Activated CD4-positive, alpha-beta T cell treated with anti-CD3 and anti-CD28 coated beads for 1 hour (primary cell): ENCODE results near the gene SPAG7.

Experiments
- DNase-seq: peaks from one replicate; pipeline ENCODE4 v3.0.0-alpha.2; 2020

SPAG7 gene, protein sequence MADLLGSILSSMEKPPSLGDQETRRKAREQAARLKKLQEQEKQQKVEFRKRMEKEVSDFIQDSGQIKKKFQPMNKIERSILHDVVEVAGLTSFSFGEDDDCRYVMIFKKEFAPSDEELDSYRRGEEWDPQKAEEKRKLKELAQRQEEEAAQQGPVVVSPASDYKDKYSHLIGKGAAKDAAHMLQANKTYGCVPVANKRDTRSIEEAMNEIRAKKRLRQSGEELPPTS

DNA sequence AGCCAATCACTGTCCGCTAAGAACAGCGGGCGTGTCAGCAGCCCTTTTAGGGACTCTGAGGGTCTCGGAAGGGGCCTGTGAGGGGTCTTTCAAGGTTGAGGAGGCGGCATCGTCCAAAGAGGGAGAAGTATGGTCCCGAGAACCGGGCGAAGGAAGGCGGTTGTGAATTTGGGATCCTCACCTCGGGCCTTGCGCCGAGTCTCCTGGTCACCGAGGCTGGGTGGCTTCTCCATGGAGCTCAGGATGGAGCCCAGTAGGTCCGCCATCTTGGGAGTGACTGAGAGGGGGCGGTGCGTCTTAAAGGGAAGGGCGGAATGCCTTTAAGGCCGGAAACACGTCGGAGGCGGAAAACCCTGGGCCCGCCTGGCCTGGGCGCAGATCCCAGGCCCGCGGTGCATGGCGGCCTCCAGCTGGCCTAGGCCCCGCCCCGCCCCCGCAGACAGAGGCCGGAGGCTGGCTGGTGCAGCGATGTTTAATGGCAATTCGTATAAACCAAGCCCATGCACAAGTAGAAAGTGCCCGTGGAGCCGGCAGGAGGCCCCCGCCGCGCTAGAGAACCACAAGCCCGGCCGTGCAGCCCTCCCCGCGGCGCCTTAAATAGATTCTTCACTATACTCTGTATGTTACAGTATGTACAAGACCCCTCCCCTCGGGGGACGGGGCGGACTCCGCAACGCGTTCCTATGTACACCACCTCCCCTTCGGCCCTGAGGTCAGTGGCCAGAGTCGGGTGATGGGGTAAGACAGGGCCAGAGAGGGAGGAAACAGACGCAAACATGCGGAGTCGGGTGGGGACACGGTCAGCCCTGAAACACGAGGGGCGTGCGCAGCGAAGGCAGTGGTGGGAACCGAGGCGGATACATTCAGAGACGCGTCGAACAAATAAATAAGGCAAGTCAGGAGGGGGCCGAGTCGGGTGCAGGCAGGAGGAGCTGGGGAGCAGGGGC is at the start of gene SPAG7:
TSS of gene SPAG7 (minus strand) at position 279 of the 947 bp plus-strand sequence. CDS start at position 266, 13 bp downstream.
- DNase-seq: peak; percentile 90

DNA sequence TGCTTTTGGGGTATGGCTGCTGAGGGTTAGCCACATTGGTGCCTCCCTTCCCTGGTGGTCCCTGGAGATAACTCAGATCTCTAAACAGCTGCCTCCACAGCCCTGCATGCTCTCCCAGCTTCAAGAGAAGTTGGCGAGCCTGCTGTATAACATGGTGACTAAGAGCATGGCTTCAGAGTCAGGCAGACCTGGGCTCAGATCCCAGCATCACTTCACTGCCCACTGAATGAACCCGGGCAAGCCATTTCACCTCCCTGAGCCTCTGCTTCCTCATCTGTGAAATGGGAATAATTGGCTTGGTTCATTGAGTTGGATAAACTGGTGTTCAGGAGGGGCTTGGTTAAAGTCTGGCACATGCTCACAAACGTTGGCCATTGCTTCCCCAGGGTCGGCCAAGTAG is 46.7 kb upstream of the SPAG7 start:
- no peak for DNase-seq

DNA sequence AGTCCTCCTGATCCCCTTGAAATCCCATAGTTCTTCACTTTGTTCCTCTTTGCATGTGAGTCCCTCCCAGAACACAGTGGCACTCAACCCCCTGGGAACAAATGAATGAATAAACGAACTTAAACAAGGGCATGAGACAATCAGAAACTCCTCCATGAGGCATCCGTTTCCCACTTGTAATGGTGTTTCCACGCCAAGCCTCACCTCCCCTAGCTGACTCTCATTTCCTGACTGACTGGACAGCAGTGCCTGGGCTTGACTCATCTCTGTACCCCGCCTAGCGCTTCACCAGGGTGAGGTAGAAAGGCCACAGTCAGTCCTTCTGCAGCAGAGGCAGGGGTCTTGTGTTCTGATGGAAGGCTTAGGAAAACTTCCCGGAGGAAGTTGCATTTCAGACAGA is 44.3 kb upstream of the SPAG7 start:
- no peak for DNase-seq

DNA sequence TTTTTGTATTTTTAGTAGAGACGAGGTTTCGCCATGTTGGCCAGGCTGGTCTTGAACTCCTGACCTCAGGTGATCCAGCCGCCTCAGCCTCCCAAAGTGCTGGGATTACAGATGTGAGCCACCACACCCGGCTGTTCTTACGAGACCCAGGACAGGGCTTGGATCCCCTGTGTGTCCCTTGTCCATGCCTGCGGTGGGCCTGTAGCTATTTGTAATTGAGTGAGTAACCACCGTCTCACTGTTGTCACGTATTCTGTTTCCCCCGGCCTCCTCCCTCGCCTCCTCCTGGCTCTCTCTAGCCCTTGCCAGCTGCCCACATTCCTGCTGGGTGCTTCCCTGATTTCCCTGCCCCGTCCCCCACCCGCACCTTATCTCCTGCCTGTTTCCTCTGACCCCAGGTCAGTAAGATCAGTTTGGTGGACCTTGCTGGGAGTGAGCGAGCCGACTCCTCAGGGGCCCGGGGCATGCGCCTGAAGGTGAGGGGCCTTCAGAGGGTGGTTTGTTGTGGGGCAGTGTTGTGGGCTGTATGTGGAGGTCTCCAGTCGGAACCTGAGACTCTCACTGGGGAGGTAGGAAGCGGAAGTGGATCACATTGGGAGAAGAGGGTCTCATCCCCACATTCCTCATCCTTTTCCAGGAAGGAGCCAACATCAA is 35.7 kb upstream of the SPAG7 start:
- no peak for DNase-seq

DNA sequence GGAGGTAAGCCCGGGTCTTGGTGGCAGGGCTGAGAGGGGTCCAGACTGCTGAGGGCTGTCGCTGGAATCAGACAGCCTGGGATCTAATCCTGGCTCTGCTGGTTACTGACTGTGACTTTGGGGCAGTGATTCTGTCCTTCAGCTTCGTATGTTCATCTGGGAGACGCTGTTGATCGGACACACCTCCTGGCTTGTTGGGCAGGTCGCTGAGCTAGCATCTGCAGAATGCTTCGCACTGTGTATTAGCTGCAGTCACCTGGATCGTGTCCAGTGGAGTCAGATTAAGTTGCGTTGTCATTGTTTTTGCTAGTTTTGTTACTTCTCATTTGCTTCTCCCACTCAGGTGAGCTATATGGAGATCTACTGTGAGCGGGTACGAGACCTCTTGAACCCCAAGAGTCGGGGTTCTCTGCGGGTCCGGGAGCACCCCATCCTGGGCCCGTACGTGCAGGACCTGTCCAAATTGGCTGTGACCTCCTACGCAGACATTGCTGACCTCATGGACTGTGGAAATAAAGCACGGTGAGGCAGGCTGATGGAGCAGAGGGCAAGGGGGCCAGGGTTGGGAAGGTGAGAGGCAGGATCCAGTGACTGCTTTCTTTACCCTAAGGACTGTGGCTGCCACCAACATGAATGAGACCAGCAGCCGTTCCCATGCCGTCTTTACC is 34.6 kb upstream of the SPAG7 start:
- no peak for DNase-seq

DNA sequence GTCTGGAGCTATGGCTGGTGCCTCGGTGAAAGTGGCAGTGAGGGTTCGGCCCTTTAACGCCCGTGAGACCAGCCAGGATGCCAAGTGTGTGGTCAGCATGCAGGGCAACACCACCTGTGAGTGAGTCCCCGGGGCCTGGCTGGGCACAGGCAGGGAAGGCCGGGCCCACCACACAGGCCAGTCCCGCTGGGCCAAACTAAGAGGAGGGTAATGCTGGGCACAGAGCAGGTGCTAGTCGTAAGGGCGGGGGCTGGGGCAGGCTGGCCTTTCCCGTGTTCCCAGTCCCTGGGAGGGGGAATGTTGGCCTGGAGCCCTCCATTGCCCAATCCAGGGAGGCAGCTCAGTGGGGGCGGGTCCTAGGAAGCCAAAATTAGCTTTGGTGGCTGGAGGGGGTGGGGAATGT is 32.6 kb upstream of the SPAG7 start:
- no peak for DNase-seq

DNA sequence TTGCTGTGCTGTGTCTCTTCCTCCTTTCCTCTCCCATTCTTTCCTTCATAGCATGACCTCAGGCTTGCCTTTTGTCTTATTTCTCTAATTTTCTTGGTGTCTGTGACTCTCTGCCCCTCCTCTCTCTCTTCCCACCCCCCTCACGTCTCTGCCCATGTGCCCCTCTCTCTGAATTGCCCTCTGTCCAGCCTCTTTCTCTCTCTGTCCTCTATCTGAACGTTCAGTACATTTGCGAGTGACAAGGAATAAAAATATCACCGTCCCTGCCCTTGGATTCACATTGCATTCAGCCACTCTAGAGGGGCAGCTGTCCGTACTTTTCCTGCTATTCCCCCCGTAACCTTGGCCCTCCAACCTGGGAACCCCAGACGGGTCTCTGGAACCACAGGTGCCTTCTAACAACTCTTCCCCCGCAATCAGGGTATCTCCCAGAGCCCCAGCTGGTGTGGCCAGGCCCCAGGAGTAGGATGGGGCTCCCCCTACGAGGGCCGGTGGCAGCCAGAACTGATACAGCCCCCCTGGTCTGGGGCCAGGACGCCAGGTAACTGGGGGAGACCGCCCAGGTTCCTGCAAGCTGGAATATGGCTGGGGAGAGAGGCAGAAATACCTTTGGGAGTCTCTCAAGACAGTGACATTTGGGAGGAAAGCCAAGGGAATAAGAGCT is 31.9 kb upstream of the SPAG7 start:
- DNase-seq: no peak

DNA sequence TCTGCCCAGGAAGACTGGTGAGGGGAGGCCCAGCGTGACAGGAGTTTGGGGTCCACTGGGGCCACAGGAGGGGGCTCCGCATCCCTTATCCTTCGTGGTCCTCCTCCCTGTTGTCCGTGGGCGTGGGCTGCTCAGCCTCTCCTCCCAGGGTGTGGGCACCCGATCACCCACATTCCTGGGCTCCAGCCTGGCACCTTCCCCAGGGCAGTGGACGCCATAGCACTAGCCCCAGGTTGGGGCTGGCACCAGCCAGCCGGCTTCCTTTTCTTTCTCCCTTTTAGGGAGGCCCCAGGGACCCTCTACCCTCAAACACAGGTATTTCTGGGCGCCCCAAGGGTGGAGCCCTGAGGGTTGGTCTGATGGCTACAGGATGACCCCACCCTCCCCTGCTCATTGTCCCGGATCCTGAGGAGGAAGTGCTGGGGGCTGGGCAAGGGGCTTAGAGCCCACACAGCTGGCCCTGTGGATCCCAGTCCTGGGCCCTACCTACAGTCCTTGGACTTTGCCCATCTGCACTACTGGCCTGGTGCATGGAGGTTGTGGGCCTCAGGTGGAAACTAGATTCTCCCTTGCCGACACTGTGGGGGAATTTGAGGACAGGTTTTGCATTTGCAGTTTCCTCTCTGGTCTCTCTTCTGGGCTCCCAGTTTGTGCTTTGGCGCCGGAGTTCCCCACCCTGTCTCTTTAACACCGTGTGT is 31.3 kb upstream of the SPAG7 start:
- no peak for DNase-seq

DNA sequence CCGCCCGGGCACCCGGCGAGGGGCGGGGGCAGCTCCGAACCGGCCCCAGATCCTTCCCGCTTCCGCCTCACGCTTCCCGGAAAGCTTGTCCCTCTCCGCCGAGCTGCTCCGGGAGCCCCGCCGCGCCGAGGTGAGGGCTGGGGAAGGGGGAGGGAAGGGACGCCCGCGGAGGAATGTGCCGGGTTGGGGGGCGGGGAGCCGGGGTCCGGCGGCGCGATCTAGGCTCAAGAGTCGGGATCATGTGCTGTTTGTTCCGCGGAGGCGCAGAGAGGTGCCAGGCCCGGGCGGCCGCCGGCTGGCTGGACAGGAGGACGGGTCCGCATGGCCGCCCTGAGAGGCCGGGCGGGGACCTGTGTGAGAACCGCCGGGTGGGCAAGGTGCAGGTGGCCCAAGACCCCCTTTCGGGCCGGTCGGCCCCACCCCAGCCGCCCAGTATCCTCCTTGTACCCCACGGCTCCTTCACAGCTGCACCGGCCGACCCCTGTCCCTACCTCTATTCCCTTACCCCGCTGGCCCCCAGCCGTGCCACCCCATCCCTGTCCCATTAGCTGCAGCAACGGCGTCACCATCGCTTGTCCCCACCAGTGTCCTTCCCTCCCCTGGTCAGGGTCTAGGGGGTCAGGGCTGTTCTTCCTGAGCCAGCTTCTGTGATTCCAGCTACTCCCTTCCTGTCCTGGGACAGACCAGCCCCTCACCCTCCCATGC is 30.6 kb upstream of the SPAG7 start:
- no peak for DNase-seq

DNA sequence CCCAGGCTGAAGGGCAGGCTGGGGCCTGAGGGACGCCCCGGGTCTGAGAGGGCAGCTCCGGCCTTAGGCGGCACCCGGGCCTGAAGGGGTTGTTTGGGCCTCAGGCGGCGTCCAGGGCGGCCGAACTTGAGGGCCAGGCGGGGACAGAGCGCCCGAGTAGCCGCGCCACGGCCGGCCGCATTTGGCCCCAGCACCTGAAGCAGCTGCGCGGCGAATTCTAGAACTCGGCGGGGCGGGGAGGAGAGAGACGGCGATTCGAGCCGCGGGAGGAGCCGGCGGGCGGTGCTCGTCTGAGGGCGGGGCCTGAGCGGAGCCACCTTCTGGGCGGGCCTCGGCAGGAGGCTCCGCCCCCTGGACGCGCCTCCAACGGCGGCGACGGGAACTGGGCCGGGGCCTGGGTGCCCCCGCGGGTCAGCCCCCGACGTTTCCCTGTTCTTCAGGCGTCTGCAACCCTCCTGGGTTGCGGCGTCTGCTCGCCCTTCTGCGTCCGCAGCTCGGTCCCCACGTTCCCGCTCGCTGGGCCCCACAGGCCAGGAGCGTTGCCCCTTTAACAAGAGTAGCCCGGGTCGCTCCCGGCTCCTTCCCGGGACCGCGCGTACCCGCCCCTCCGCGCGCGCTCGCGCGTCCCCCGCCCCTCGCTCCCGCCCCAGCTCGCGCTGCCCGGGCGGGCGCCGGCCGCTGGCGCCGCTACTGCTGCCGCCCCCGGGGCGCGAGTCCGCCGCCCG is 29.8 kb upstream of the SPAG7 start, which contains the start of the genes INCA1 and KIF1C:
TSS of gene INCA1 (minus strand) at position 221 of the 725 bp plus-strand sequence. CDS start 3,085 bp downstream, outside the sequence.
TSS of gene KIF1C (plus strand) at position 649 of the 725 bp plus-strand sequence. CDS start 2,297 bp downstream, outside the sequence.
- peak; percentile 85 for DNase-seq

DNA sequence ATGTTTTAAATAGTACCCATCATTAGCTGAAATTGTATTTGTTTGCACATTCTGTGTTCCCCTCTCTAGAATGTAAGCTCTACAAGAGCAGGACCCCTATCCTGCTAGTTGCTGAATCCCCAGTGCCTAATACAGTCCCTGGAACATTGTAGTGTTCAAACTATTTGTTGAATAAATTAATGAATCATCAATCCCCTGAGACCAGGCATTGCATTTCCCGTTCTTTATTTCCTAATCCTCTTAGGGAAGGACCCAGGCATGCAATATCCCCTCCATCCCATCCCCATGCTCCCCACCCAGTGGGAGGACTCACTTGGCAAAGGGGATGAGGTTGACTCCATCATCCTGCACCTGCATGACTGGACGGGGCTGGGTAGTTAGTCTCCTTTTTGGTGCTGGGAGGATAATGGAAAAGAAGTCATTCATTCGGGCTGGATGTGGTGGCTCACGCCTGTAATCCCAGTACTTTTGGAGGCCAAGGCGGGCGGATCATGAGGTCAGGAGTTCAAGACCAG is 26.5 kb upstream of the SPAG7 start:
- DNase-seq: no peak

DNA sequence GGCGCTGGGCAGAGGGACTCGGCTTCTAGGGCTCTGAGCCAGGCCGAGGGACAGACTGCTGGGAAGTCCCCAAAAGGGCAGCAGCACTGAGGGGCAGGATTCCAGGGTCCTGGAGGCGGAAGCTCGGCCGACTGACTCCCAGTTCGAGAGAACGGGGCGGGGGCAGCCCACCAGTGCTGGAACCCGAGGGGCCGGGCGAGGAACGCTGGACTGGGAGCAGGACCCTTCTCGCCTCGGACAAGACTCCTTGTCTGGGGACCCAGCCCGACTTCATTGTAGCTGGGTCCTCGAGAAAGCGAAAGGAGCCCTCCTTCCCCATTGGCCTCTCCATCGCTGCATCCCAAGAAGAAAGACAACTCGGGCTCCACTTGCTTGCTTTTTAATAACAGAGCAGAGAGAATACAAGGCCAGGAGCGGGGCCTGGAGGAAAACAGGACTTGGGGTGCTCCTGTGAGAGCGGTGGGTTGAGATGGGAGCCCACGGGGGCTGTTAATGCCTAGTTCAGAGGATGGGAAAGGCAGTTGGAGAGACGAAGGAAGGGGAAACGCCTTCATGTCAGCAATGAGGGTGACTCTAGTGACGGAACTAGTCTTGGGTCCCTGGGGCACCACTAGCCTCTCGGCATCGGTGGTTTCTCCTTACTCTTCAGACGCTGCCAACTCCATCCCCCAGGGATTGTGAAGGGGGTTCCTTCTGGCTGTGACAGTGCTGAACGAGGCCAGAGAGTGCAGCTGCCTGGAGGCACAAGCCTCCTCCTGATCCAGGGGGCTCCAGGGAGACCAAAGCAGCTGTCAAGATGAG is 20.4 kb upstream of the SPAG7 start:
- no peak for DNase-seq

DNA sequence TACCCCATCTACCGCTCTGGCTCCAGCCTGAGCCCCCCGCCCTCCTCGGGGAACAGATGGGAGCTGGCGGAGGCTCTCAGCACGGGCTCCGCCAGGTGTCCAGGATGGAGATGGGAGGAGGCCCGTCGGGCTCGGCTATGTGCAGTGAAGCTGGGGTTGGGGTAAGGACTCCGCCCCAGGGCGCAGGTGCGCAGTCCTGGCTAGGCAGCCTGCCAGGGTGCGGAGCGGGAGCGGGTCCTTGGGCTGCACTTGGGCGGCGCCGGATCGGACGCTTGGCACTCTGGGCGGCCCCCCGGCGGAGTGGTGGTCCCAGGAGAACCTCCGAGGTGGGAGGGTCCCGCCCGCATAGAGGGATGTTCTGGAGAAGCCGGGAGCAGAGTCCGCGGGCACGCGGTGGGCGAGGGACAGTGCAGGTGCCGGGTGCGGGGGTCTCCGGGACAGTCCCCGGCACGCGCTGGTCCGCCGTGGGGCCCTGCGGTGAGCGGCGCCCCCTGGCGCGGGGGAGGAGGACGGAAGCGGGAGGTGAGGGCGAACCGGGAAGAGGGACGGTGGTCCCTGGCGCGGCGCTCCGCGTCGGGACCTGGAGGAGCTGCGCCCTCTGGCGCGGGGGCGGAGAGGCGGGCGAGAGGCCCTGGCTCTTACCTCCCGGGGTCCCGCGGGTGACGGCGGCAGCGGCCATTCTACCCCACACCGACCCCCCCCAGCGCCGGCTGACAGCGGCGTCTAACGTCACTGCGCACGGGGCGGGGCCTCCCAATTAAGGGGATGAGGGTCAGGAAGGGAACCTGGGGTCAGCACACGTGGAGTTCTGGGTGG is 19.5 kb upstream of the SPAG7 start, which contains the start of gene CAMTA2:
TSS of gene CAMTA2 (minus strand) at position 725 of the 816 bp plus-strand sequence. CDS start 1,453 bp downstream, outside the sequence.
- DNase-seq: peak; percentile 80

DNA sequence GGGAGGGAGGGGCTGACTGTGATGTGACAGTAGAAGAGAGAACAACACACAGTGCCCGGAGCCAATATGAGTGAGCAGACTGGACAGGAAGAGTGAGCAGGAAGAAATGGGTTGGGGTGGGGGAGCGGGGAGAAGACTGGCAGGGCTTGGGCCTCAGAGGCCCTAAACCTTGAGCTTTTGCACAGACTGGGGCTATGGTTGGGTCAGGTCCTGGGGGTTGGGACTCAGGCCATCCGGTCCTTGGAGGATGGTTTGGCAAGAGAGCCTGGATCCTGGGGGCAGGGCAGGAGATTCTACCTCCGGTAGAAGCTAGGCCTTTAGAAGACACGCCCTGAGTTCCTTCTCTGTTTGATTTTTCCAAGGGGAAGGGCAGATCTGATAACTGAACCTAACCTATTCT is 18.8 kb upstream of the SPAG7 start:
- no peak for DNase-seq

DNA sequence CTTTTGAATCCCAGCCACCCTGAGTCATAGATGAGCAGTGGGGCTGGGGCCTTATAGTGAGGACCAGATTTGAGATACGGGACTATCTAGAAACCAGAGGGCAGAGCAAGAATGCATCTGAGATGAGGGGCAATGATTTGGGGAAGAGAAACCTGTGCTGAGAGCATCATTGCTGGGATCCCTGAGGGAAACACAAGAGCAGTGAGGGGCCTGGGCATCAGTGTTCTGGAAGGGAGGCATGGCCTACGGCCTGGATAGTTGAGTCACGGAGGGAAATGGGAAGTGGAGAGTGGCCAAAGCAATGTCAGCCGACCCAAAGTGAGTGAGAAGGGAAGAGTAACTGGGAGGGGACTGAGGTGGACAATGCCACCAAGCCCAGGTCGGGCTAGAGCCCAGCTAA is 14.7 kb upstream of the SPAG7 start:
- DNase-seq: no peak

DNA sequence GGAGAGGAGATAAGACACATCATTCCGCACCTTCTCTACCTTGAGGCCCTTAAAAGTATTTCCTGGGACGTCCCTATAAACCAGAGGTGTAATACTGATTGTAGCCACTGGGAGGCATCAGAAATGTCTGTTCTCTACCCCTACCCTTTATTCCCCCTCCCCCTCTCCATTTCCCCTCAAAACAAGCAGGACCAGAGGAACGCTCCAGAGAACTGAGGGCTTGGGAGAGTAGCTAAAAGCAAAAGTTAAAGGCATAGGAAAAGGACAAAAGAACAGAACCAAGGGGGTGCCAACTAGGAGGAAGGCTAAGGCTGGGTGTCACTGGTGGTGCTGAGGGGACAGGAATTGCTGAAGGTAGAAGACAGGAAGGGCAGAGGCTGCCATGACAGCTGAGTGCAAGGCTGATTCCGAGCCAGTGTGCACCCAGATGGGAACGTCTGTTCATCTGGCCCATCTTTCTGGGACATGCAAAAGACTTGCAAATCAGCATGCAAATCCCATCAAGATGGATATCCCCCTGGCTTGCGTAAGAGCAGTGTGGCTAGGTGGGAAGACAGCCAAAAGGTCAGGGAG is 13.1 kb upstream of the SPAG7 start:
- DNase-seq: no peak

DNA sequence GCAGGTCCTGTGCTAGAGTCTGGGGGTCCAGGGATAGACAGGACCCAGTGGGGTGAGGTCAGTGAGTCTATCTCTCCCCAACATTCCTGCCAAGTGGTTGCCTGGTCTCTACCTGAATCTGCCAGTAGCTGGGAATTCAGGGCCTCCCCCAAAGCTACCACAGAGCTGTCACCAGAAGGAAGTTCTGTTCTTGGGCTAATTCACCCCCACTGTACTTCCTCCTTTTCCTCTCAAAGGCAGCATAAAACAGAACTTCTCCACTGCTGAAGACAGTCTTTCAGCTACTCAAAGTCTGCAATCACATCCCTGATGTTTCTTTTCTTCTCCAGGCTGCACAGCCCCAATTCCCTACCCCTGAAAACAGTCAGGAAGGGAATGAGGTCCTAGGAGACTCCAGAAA is 11.1 kb upstream of the SPAG7 start:
- no peak for DNase-seq
